ENCODE measurements around the gene KLHL35.

KLHL35 gene

DNA sequence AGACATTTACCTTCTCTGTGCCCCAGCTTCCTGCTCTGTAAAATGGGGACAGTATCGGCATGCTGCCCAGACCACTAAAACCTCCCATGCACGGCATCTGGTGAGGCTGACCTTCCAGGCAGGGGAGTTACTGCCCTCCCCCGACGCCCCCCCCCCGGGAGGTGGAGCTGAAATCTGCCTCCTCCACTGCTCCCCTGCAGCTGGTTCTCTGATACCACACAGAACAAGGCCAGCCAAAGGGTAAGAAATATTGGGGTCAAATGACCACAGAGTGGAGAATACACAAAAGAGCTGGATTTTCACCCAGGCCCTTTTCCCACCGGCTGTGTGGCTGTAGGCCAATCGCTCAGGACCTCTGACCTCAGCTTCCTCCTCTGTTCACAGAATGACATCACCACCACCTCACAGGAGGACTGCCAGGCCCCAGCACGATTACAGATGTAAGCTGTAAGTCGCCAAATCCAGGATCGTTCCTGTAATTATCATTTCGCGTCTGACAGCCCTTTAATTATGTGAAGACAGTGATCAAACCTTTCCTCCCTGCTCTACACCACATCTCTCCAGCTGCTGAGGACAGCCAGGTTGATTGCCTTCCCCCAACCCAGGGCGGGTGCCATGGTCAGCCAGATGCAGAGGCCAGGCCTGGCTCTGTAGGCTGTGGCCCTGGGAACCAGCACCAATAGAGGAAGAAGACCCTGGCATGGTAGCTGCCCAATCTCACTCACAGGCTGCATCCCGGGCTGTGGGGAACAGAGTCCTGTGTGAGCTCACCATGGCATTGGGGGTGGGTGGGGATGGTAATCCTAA is 35.7 kb upstream of the KLHL35 start:
- no peak for DNase-seq

DNA sequence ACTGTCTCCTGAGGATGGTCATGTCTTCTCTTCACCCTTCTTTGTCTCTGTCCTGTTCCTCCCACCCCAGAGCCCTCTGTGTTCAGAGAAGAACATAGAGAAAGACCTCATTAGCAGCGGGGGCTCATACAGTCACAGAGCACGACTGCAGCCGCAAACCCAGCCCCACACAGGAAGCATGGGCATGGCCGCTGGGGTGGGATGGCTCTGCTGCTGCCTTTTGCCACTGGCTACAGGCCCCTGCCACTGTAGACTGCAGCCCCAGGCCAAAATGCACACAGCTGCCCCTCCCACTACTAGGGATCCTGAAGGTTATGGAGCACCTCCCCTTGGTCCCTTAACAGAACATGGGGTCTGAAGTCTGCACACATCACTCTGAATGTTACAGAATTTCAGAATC is 34.9 kb upstream of the KLHL35 start:
- DNase-seq, result no peak

DNA sequence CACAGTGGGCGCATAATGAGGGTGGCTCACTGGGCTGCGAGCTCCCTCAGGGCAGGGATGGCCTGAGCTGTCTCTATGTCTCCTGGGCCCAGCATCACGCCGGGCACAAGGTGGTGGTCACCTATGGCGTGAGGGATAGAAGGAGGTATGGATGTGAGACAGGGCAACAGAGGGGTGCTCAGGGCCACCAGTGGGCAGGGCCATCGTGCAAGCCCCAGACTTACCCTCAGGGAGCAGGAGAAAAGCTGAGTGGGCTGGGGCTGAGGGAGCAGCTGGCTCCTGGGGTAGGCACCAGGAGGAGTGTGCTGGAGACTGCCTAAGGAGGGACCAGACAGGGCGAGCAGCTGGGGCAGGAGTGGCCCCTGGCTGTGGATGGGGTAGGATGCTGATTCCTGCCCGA is 34.3 kb upstream of the KLHL35 start:
- DNase-seq, result no peak

GRCh38 chr11:75465701-75466531 is 32.9 kb upstream of the KLHL35 start:
- no peak for DNase-seq

DNA sequence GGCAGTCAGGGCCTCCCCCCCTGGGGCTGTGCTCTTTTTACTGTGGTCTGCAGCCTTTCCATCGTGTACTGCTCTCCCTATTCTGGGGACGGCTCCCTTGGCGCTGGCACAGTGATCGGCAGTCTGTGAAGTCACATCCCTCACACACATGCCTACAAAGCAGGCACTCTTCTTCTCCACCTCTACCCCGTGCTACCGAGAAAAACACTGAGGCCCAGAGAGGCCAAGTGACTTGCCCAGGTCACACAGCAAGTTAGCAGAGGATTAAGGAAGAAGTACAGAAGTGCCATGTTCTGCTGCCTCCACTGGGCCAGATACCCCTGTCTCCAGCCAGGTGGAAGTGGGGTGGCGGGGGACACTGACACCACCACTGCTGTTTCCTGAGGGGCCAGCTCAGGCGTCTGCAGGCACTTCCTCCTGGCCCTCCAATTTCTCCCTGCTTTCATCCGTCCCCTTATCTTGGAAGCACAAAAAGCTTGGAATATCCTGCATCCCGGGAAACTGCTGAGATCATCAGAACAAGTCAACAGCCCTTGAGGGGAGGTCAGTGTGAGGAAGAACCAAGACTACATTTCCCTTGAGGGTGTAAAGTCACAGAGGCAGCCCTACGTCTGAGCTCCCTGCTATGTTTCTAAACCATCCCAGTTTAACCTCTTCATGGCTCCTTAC is 30.2 kb upstream of the KLHL35 start:
- no peak for DNase-seq

- no peak for DNase-seq
Observed at GRCh38 chr11:75462117-75462653, 29.2 kb upstream of the KLHL35 start.

DNA sequence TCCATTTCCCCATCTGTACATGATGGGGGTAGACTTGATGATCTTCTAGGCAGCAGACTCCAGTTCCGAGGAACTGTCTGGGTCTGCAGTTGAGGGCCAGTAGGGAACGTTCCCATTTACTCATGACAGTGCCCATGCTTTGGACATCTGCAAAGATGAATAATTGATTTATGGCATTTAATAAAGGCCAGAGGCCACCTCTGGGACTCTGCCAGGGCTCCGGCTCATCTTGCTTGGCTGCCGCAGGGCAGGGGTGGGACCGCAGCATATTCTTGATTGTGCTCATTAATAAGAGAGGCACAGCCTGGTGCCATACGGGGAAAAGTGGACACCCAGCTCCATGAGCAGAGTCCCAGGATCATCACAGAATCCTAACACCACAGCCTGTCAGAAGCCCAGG is 28.1 kb upstream of the KLHL35 start:
- no peak for DNase-seq

- DNase-seq, result no peak
Observed at GRCh38 chr11:75456596-75457183, 23.7 kb upstream of the KLHL35 start.

DNA sequence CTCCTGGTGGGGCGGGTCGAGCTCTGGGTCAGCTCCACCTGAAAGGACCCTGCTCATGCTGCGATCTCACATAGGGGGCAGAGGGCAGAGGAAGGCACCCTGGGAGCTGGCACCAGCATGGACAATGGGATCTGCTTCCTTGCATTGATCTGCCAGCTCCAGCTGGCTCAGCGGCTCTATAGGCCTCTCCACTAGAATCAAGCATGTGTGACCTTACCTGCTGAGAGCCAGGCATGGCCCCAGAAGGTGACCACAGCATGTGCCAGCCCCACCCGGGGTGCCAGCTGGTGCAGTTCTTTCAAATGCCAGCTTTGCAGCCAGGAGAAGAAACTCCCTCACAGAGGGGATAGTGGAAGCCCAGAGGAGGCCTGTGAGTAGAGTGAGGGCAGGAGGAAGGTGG is 22.0 kb upstream of the KLHL35 start:
- no peak for DNase-seq

DNA sequence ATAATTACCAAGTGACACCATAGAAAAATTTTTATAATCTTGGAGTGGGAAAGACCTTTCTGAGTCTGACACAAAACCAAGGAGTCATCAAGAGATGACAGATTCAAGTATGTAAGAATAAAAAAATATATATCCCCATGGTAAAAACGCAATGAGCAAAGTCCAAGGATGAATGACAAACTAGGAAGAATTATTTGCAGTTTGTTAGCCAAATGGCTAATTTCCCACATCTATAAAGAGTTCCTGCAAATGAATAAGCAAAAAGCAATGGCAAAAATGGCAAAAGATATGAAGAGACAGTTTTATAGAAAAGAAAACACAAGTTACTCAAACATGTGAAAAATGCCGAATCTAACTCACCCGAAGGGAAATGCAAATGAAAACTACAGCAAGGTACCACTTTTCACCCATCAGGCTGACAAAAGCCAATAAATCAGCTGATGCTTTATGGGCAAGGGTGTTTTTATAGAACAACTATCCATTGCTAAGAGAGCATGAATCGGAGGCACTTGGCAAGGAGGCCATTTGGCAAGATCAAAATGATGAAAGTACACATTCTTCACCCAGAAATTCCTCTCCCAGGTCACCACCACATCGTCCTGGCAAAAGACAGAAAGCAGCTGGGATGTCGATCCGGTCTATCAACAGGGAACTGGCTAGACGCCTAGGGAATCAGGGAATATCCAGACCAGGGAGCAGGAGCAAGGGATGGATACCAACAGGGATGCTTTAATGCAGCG is 21.1 kb upstream of the KLHL35 start:
- no peak for DNase-seq

DNA sequence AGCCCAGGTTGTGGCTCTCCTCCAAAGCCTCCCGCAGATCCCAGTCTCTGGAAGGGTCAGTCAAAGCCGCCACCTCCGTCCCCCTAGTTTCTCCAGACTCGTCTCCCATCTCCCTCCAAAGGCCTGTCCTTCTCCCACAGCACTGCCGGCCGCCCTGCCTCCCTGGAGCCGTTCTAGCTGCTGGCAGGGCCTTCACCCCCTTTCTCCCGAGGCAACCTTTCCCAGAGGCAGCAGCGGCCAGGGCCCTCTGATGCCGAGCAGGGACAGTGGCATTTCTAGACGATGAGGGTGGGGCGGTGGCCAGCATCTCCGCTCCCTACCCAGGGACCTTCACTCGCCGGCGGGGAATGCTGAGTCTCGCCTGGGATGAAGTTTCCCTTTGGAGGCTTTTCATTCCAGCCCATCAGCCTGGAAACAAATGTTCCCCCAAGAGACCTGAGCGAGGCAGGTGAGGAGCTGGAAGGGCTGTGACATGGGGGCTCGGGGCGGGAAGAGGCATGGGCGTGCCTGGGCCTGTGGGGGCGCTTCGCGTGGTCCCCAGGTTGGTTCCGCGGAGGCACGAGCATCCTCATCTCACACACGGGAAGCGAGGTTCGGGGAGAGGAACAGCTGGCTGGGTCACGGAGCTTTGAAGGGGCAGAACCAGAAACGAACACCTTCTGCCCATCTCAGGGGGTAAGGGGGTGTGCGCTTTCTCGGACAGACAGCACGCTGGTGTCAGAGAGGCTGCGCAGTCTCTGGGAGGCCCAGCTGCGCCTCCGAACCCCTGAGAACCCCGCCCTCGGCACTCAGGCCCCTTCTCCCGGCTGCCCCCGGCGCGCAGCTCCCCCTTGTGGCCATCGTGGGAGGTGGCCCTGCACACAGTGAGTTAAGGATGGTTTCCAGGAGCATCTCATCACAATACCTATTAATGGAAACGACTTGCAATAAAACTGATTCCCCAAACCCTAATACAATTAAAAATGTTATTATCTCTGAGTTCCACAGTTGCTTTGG is 18.1 kb upstream of the KLHL35 start:
- no peak for DNase-seq

DNA sequence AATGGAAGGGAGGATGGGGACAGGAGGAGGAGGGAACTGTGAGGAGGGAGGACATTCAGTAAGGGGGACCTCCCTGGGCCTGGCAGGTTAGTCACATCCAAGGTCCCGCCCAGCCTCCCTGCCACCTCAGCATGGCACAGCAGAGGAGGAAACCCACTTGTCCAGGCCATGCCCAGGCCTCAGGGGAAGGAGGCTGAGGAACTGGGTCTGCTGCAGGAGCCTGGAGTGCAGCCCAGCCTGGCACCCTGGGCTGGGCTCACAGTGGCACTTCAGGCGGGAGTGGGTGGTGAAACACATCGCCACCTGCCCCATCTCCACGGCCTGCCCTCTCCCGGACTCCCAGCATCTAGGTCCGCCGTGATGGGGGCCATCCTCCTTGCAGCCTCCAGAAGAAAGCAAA is 17.2 kb upstream of the KLHL35 start:
- DNase-seq, result no peak

GRCh38 chr11:75449776-75450175 is 16.8 kb upstream of the KLHL35 start:
- DNase-seq, result no peak

- DNase-seq, result no peak
Observed at GRCh38 chr11:75449271-75449670, 16.3 kb upstream of the KLHL35 start.

GRCh38 chr11:75447415-75447814 is 14.4 kb upstream of the KLHL35 start:
- no peak for DNase-seq

- no peak for DNase-seq
Observed at GRCh38 chr11:75445315-75445953, 12.4 kb upstream of the KLHL35 start.

GRCh38 chr11:75443043-75443442 is 10.0 kb upstream of the KLHL35 start:
- DNase-seq, result no peak

DNA sequence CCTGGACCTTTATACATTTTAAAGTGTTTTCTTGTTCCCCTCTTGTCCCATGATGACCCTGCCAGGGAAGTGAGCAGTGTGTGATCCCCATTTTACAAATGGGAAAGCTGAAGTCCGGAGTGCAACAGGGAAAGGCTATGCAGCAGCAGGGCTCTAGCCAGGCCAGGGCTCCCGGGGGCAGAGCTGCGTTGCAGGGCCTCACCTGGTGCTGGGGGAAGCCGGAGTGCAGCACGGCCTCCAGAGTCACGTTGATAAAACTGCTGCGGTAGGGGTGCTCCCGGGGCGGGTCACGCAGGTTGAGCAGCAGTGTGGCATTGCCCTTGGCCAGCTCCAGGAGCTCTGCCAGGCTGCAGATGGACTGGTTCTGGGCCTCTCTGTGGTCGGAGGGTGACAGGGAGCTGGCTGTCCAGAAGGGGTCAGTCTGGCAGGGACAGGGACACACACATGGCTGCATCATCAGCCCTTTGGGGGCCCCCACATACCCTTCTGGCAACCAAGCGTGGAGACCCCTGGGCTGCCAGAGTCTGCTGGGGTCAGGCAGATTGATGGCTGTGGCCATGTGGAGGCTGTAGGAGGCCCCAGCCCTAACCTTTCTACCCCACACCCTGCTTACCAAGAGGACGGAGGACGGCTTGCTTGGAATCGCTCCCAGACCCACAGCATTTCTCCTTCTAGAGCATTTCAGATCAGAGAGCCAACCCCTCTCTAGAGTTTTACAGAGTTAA is 9.3 kb upstream of the KLHL35 start:
- no peak for DNase-seq

GRCh38 chr11:75441804-75442132 is 8.8 kb upstream of the KLHL35 start:
- DNase-seq, result no peak
